ENCODE results near the gene DSG3. TPM values are rescaled to one million over a fixed set of nuclear protein-coding genes. Genes with fewer than 3 reads are reported as not detected.

Gene DSG3
- total RNA-seq, 1 donor from 2014 or later: not detected

- no peak for DNase-seq
Measured at GRCh38 chr18:31526374-31526773, 78.8 kb downstream of the DSG3 start.

Other genes with a start within 250 kb of the DSG3 start
- gene DSG1, start 129.6 kb upstream of the DSG3 start, total RNA-seq: not detected in 2 replicates
- not detected in 2 replicates for gene DSG4, start 71.0 kb upstream of the DSG3 start, total RNA-seq
- gene DSG2, start 50.4 kb downstream of the DSG3 start, total RNA-seq: 3.9 and 9.7 TPM in 2 replicates
- not detected in 2 replicates for gene TTR, start 144.1 kb downstream of the DSG3 start, total RNA-seq
- gene B4GALT6, start 236.8 kb downstream of the DSG3 start, total RNA-seq: 3.4 and 6.6 TPM in 2 replicates

All from dermis blood vessel endothelial cell (primary cell).